ENCODE measurements around the gene PSMD14. TPM values are rescaled to one million over a fixed set of nuclear protein-coding genes. Genes with fewer than 3 reads are reported as not detected.

Gene PSMD14
- total RNA-seq, 1 donor from 2014 or later: 46.9 TPM

- H3K27me3 Mint-ChIP-seq (ENCODE audit: low read depth): peaks cover 99% of the 10 kb centered on the region
- no peak overlapping the region for H3K27ac Mint-ChIP-seq
- no peak for DNase-seq (ENCODE audit: low spot score in 2 of 2, unreplicated experiment in 2 of 2)
- no peak overlapping the region for H3K4me3 Mint-ChIP-seq
- H3K9me3 Mint-ChIP-seq: no peaks in the 10 kb centered on the region
- peaks cover 32% of the 10 kb centered on the region for H3K4me1 Mint-ChIP-seq
- H3K36me3 Mint-ChIP-seq: no peaks in the 10 kb centered on the region
- TF ChIP-seq CTCF (IDR thresholded peaks at IDR 0.05; ENCODE audit: unreplicated experiment): no peak
Measured at GRCh38 chr2:161417438-161418274, 109.4 kb downstream of the PSMD14 start.

DNA sequence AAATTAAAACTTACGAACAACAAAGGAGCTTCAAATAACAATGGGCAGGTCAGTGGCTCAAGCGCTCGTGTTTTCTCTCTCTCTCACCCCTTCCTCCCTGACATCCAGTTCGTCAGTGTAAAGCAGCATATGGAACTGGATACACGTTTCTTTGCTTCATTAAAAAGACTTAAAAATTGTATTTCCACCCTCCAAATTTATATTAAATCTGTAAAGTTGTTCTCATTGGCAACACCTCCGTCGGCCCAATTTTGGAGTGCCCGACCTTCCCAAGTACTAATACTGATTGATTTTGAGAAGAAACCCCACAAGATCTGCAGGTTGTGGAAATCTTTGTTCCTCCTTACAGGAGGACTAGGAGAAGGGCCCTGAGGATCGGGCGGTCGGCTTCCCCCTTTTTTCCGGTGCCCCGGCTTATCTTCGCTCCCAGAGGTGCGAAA, 110.1 kb downstream of the PSMD14 start:
- peaks cover 35% of the 10 kb centered on the region for H3K4me1 Mint-ChIP-seq
- DNase-seq (ENCODE audit: low spot score in 2 of 2, unreplicated experiment in 2 of 2): no peak
- no peak overlapping the region for H3K4me3 Mint-ChIP-seq
- H3K27ac Mint-ChIP-seq: no peak overlapping the region
- H3K9me3 Mint-ChIP-seq: no peaks in the 10 kb centered on the region
- no peak for TF ChIP-seq CTCF (IDR thresholded peaks at IDR 0.05; ENCODE audit: unreplicated experiment)
- H3K27me3 Mint-ChIP-seq (ENCODE audit: low read depth): peaks cover 99% of the 10 kb centered on the region
- H3K36me3 Mint-ChIP-seq: no peaks in the 10 kb centered on the region

DNA sequence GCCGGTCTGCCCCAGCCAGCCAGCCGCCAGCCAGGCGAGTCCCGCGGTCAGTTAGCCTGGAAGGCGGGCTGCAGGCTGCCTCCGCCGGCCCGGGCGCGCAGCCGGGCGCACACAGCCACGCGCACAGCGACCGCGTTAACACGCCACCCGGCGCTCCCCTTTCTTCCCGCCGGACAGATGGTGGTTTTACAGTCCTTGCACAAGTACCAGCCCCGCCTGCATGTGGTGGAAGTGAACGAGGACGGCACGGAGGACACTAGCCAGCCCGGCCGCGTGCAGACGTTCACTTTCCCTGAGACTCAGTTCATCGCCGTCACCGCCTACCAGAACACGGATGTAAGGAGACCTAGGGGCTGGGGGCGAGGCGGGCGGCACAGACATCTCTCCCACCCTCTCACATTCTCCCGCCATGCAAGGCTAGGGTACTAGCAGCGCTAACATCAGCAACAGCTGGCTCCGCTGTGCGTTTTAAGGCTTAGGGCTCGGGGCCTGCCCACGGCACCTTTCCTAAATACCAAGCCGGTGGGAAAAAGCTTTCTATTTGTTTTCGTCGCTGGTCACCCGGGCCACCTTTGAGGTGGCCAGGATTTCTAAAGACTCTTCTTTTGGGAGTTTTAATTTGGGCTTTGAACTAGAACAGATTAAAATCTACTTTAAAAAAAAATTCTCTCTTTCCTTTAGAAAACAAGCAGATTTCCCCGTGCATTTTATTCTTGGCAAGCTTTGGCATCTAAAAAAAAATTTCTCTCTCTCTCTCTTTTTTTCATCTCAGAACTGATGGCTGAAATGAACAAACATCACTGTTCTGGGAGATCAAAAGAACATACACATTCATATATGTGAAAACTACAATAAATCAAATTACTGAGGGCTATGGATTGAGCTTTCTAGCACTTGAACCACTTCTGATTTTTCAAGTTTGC, 110.8 kb downstream of the PSMD14 start:
- no peaks in the 10 kb centered on the region for H3K9me3 Mint-ChIP-seq
- no peak overlapping the region for H3K27ac Mint-ChIP-seq
- H3K4me3 Mint-ChIP-seq: peak overlapping the region; percentile 58
- TF ChIP-seq CTCF (IDR thresholded peaks at IDR 0.05; ENCODE audit: unreplicated experiment): no peak
- H3K27me3 Mint-ChIP-seq (ENCODE audit: low read depth): peaks cover 96% of the 10 kb centered on the region
- peak in 1 of 2 experiments; percentile 54 for DNase-seq (ENCODE audit: low spot score in 2 of 2, unreplicated experiment in 2 of 2)
- H3K4me1 Mint-ChIP-seq: peaks cover 34% of the 10 kb centered on the region
- H3K36me3 Mint-ChIP-seq: no peaks in the 10 kb centered on the region

GRCh38 chr2:161419638-161420190, 111.5 kb downstream of the PSMD14 start:
- no peak overlapping the region for H3K27ac Mint-ChIP-seq
- peaks cover 38% of the 10 kb centered on the region for H3K4me1 Mint-ChIP-seq
- TF ChIP-seq CTCF (IDR thresholded peaks at IDR 0.05; ENCODE audit: unreplicated experiment): no peak
- no peaks in the 10 kb centered on the region for H3K9me3 Mint-ChIP-seq
- no peak overlapping the region for H3K4me3 Mint-ChIP-seq
- no peak for DNase-seq (ENCODE audit: low spot score in 2 of 2, unreplicated experiment in 2 of 2)
- H3K27me3 Mint-ChIP-seq (ENCODE audit: low read depth): peaks cover 96% of the 10 kb centered on the region
- no peaks in the 10 kb centered on the region for H3K36me3 Mint-ChIP-seq

DNA sequence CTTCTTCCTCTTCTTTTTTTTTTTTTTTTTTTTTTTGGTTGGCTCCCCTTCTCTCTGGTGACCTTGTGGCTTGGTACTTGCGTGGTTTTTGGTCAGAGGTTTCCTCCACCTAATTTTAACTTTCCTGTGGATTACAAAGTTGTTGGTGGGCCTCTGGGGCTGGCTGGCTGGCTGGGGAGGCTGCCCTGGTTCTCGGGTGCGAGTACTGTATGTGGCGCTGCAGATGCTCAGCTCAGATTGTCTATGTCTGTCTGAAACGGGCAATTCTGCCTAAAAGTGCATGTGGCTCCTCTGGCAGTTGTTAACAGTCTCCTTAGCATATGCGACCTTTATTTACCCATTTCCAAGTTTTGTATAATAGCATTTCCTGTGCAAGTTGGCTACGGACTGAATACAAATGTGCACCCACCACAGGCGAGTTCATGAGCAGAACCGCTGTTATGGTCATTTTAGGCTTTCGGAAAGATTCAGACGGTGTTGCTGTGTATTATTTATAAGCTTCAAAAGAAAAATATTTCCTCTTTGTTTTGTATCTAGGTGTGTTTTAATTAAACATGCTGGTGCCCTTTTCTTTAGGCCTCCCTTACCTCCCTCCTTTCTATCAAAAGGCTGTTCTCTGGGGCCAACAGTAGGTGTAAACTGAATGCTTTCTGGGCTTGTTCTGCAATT, 112.3 kb downstream of the PSMD14 start:
- peaks cover 96% of the 10 kb centered on the region for H3K27me3 Mint-ChIP-seq (ENCODE audit: low read depth)
- no peak overlapping the region for H3K27ac Mint-ChIP-seq
- H3K4me3 Mint-ChIP-seq: no peak overlapping the region
- no peak for TF ChIP-seq CTCF (IDR thresholded peaks at IDR 0.05; ENCODE audit: unreplicated experiment)
- no peak for DNase-seq (ENCODE audit: low spot score in 2 of 2, unreplicated experiment in 2 of 2)
- peaks cover 30% of the 10 kb centered on the region for H3K4me1 Mint-ChIP-seq
- H3K36me3 Mint-ChIP-seq: no peaks in the 10 kb centered on the region
- H3K9me3 Mint-ChIP-seq: no peaks in the 10 kb centered on the region
